Measurements from ENCODE around the gene ACOT6. TPM values are rescaled to one million over a fixed set of nuclear protein-coding genes. Genes with fewer than 3 reads are reported as not detected.
"Not testable (repeated sequence)": the region's sequence is repeated elsewhere in the genome, so short reads cannot be mapped to it uniquely, and the experiment has no call there.

Gene ACOT6
- polyA plus RNA-seq, 3 donors = 0.19 TPM; not detected in 2

DNA sequence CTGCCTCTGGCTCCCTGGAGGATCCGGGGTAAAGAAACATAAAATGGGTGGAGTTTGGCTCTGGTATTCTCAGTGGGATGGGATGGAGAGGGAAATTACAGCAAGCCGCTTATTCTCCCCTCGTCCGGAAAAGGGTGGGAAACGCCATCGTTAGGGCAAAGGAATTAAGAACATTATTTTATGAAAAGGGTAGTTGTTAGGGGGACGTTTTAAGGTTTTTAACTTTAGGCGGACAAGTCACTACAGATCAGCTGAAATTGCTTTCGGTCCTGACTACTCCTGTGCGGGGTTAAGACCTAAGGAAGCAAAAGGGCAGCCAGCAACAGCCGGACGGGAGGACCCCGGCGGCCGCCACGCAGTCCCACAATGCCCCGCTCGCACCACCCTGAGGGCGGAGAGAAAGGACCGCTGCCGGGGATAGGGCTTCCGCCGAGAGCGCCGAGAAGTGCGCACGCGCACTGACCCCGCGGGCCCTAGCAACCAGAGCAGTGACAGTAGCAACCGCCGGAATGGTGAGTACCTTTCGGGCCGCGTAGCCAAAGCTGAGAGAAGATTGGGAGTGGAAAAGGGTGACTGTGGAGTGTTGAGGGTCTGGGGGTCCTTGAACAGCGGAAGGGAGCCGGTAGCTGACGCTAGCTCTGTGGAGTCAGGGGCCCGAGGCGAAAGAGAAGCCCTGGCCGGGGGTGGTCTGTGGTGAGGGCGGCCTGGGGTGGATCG is 32.4 kb downstream of the ACOT6 start, which contains the start of gene DNAL1:
Gene DNAL1 (plus strand): TSS at position 456 of the 717 bp plus-strand sequence. CDS start 54 bp downstream, at position 510.
- peak; percentile 76 to 84 (median 78) for DNase-seq (ENCODE audit: low read depth in 3 of 3, low spot score in 2 of 3)

DNA sequence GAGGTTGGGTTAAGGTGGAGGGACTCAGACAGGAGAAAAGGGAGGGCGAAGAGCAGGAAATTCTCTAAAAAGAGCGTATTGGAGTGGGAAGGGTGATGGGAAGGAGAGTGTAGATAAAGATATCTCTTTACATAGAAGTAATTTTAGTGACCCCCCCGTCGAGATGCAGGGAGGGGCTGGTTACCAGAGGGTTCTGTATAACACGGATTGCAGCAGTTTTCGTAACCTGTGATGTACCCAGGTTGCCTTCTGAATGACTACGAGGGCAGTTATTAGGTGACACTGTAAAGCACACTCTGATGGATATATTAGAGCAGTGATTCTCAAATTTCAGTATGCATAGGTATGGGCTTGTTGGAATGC is 32.9 kb downstream of the ACOT6 start:
- DNase-seq (ENCODE audit: low read depth in 3 of 3, low spot score in 2 of 3) = no peak

DNA sequence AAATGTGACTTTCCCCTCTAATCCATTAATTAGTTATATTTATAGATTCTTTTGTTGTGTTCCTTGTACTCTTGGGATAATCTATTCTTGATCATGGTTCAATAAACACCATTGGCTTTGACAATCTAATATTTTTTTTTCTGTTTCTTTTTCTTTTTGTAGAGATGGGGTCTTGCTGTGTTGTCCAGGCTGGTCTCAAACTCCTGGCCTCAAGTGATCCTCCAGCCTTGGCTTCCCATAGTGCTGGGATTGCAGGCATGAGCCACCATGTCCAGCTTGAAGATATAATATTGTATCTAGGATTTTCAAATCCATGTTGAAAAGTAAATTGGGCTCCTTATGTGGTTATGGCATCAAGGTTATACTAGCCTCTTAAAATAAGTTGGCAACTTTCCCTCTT is 38.7 kb downstream of the ACOT6 start:
- DNase-seq (ENCODE audit: low read depth in 3 of 3, low spot score in 2 of 3) = no peak

DNA sequence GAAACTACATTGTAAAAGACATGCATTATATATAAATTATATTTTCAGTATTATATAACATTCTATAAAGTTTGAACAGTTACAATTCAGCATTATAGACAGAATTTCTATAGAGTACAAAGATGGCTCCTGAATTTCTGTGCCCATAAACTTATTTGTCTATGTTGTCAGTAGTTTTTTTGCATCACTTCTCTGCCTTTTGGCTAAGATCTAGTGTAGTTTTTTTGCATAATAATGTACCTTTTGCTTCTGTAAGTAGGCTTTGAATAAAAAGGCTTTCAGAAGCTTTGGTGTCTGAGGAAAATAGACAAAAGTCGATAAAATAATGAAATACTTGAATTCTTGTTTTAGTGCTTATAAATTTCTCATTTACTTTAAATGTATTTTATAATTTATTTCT is 43.5 kb downstream of the ACOT6 start:
- no peak for DNase-seq (ENCODE audit: low read depth in 3 of 3, low spot score in 2 of 3)

DNA sequence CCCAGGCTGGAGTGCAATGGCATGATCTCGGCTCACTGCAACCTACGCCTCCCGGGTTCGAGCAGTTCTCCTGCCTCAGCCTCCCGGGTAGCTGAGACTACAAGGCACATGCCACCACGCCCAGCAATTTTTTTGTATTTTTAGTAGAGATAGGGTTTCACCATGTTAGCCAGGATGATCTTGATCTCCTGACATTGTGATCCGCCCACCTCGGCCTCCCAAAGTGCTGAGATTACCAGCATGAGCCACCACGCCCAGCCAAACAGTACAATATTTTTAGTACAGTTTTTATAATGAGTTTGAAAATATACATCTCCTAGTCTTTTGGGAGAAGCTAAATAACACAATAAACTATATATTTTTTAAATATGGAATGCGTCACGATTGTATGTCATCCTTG is 46.9 kb downstream of the ACOT6 start:
- DNase-seq (ENCODE audit: low read depth in 3 of 3, low spot score in 2 of 3) = not testable (repeated sequence)

DNA sequence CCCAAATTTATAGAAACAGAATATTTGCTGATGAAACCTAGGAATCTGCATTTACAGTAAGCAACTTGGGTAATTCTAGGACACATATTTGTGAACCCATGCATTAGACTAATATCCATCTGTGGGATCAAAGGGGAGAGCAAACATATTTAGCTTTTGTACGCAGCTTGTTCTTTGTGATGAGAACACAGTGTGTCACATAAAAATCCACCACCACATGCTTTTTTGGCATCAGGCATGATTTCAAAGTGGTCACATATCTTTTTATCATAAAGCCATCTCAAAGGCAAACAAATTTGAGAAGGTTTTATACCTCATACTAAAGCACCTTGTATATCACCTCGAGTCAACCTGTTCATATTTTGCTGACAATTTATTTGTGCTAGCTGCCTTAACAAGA is 48.2 kb downstream of the ACOT6 start:
- DNase-seq (ENCODE audit: low read depth in 3 of 3, low spot score in 2 of 3) = no peak

DNA sequence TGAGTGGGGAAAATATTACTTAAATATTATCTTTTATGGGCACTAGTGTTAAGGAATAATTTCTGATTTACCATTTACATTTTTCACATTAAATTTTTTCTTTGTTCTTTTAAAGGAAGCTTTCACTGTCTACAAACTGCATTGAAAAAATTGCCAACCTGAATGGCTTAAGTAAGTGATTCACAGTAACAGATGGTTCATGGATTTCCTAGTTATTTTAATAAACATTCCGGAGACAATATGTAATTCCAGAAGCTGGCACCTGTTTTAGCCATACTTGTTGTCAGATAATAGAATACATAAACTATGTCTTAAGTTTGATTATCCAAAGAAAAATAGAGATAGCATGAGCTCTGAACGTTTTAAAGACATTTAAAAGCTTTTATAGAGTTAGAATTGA is 49.6 kb downstream of the ACOT6 start:
- DNase-seq (ENCODE audit: low read depth in 3 of 3, low spot score in 2 of 3) = no peak

DNA sequence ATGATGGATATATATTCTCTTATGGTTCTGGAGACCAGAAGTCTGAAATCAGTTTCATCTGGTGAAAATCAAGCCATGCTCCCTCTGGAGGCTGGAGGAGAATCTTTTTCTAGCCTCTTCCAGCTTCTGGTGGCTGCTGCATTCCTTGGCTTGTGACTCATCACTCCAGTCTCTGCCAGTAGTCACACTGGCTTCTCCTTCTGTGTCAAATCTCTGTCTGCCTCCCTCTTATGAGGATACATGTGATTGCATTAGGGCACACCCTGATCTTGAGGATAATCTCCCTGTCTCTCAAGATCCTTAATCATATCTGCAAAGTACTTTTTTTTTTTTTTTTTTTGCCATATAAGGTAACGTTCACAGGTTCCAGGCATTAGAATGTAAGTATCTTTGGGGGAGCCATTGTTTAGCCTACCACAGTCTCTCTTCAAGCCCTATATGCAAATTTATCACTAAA is 50.2 kb downstream of the ACOT6 start:
- DNase-seq (ENCODE audit: low read depth in 3 of 3, low spot score in 2 of 3) = no peak

DNA sequence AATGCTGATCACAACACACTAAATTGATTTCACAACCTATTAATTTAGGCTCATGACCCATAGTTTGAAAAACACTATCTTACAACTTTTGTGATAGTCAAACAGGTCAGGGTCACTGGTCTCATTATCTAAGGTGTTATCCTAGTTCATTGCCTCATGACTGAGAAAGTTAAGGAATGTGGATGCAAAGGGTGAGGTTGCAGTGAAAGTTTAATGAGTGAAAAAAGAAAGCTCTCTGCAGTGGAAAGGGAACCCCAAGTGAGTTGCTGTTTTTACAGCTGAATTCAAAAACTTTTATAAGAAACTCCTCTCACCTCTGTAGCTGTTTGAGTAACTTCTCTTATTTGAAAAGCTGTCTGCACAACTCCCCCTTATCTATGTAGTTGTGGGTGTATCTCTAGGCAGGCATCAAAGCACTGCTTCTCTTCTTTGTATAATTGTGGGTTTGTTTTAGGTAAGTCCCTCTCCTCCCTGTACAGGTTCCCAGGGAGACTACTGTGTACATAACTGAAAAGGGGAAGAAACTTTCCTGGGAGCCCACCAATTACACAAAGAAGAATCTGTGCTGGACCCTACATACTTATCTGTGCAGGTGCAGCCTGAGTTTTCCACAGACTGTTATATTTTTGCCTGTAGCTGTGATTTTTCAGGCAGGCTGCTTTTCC is 51.4 kb downstream of the ACOT6 start:
- DNase-seq (ENCODE audit: low read depth in 3 of 3, low spot score in 2 of 3) = no peak

DNA sequence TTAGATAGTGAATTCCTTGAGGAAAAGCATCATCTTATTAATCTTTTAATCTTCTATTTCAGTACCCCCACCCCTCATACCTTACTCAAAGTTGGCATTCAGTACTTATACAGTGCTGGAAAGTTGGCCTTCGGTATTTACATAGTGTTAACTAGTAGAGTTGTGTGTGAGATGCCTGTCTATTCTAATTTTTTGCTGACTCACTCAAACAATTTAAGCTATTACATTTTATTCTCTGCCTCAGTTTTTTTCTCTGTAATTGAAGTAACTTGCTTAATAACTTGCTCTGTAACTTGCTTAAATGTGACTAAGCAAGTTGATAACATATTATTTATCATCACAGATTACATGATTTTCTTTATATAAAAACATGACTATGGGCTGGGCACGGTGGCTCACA is 52.8 kb downstream of the ACOT6 start:
- no peak for DNase-seq (ENCODE audit: low read depth in 3 of 3, low spot score in 2 of 3)

DNA sequence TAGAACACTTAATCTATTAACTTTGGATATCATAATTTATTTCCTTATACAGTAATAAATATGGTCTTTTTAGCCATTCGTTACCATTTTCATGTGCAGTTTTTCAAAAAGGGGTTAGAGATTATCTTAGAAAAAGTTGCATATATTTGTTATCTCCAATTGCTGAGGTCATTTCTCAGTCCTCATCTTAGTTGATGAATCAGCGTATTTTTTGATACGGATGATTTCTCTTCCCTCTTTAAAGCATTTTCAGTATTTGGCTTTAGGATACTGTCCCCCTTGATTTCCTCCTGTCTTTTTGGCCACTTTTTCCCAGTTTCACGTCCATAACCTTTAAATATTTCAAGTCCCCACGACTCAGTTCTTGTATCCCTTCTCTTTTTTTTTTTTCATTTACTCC is 54.3 kb downstream of the ACOT6 start:
- DNase-seq (ENCODE audit: low read depth in 3 of 3, low spot score in 2 of 3) = no peak

DNA sequence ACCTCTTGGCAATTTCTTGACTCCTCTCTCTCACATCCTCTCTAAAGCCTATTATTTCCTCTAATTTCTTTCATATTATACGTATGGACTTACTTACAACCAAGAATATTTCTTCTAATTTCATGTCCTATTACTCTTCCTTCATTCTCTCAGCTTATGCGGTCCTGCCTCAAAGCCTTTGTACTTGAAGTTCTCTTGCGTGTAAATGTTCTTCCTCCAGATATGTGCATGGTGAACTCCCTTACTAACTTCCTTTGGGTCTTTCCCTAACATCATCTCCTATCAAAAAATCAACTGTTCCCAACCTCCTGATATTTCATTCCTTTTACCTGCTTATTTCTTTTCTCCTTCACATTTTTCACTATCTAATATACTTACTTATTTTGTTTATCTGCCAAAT is 55.5 kb downstream of the ACOT6 start:
- DNase-seq (ENCODE audit: low read depth in 3 of 3, low spot score in 2 of 3) = no peak

Other genes with a start within 250 kb of the ACOT6 start
- 10 to 100 TPM; 85.0 to 86.4 (median 85.3) TPM for gene NUMB, start 154.0 kb upstream of the ACOT6 start, polyA plus RNA-seq (ENCODE audit: insufficient read length in 3 of 3)
- gene RIOX1, start 121.6 kb upstream of the ACOT6 start, polyA plus RNA-seq (ENCODE audit: insufficient read length in 3 of 3) = 10 to 100 TPM in 2 of 3 donors, 1 to 10 TPM in 1; 10.0 to 11.4 (median 10.5) TPM
- 10 to 100 TPM in 2 of 3 donors, 1 to 10 TPM in 1; 7.3 to 16.0 (median 12.3) TPM for gene ACOT1, start 75.4 kb upstream of the ACOT6 start, polyA plus RNA-seq (ENCODE audit: insufficient read length in 3 of 3)
- gene HEATR4, start 53.6 kb upstream of the ACOT6 start, polyA plus RNA-seq (ENCODE audit: insufficient read length in 3 of 3) = 1 to 10 TPM; 1.6 to 1.7 (median 1.6) TPM
- 10 to 100 TPM; 53.3 to 78.2 (median 68.5) TPM for gene ACOT2, start 43.3 kb upstream of the ACOT6 start, polyA plus RNA-seq (ENCODE audit: insufficient read length in 3 of 3)
- 1 to 10 TPM; 2.9 to 4.6 (median 3.8) TPM for gene ACOT4, start 20.6 kb upstream of the ACOT6 start, polyA plus RNA-seq (ENCODE audit: insufficient read length in 3 of 3)
- 10 to 100 TPM; 17.9 to 22.5 (median 21.6) TPM for gene DNAL1, start 32.5 kb downstream of the ACOT6 start, polyA plus RNA-seq (ENCODE audit: insufficient read length in 3 of 3)
- gene PNMA1, start 101.9 kb downstream of the ACOT6 start, polyA plus RNA-seq (ENCODE audit: insufficient read length in 3 of 3) = 10 to 100 TPM; 94.3 to 97.5 (median 97.2) TPM
- 10 to 100 TPM; 16.8 to 34.0 (median 26.3) TPM for gene PTGR2, start 239.3 kb downstream of the ACOT6 start, polyA plus RNA-seq (ENCODE audit: insufficient read length in 3 of 3)

All from right renal cortex interstitium (tissue), 3 donors.